HG02623 (cell line): ENCODE data around the gene ADAMTS20.
A peak's percentile ranks its signal among the peaks of the same experiment; 100 is the strongest.

ENCODE experiments used
- ATAC-seq: cut with Tn5 transposase; IDR thresholded peaks from one replicate; pipeline ENCODE4 v1.9.1; 2021; ENCODE audit warnings: moderate library complexity; ENCODE audit not compliant: unreplicated experiment

The ADAMTS20 gene

DNA sequence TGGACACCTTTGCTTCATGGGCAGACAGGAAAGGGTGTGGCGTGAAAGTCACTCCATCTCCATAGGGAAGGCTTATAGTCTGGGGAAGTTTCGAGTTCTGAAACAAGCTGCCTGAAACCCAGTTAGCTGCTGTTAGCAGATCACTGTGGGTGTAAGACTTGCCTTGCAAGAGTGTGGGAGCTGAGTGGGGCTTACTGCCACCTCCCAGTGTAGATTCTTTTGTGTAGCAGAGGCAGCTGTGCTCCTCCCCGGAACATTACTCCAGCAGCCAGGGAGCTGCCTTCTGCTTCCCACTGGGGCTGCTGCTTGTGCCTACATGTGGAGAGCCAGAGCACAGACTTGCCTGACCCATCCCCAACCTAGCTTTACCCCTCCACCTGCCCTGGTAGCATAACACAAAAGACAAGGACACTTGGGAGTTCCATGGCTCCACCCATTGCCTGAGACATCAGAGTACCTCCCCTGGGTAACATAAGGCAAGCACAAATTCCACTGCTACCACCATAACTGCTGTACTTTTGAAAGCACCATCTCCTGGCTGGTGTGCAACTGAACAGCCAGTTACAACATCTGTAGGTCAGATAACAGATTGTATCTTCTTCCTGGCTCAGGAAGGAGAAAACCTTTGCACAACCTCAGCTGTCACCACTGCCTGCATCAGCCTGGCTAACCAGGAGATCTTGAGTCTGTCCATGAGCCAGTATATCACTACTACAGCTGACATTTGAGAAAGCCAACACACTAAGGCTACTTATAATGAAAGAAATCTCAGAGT, 69.5 kb downstream of the ADAMTS20 start:
- no peak for ATAC-seq

DNA sequence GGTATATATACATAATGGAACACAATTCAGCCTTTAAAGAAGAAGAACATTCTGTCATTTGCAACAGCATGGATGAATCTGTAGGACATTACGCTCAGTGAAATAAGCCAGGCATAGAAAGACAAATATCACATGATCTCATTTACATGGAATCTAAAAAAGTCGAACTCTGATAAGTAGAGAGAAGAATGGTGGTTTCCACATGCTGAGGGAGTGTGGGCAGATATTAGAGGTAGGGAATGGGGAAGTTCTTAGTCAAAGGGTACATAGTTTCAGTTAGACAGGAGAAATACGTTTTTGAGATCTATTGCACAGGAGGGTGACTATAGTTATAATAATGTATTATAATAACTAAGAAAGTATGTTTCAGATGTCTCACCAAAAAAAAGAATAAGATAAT, 71.4 kb downstream of the ADAMTS20 start:
- no peak for ATAC-seq

DNA sequence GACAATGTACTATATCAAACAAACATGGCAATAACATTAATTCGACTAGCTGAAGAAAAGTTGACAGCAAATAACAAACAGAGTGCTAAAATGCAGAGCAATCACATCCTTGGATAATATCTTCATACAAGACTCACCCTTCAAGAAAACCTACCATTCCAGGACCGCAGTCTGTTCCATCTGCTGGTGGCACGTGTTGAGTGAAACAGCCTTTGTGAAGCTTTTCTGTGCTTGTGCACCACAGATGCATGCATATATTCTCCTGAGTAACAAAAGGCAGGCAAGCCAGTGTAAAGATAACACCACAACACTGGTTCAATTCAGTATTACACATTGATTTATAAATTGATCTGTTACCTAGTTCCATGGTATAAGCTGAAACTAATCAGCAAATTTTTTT, 89.3 kb downstream of the ADAMTS20 start:
- no peak for ATAC-seq

DNA sequence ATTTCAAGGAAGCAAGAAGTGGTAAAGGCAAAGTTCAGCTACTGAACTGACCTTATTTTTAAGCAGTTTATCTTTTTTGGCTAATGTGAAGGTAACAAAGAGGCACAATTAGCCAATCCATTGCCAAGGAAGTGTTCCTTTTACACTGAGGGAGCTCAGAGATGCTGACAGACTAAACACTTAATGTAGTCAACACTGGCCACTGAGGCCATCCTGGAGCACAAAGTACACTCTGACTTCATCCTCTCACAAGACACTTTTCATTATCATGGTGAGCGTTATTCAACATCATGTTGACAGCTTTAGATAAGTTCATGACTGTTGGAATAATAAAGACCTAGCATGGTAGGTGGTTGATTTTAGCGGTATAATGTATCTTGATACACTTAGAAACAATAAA, 89.9 kb downstream of the ADAMTS20 start:
- no peak for ATAC-seq

DNA sequence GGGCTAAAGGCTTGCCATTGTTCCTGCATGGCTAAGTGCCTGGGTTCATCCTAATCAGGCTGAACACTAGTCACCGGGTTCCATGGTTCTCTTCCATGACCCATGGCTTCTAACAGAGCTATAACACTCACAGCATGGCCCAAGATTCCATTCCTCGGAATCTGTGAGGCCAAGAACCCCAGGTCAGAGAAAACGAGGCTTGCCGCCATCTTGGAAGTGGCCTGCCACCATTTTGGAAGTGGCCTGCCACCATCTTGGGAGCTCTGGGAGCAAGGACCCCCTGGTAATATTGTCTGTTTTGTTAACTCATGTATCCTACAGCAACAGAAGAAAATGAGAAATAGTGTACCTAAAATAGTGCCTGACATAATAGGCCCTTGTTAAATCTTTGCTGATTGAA, 92.7 kb downstream of the ADAMTS20 start:
- no peak for ATAC-seq

DNA sequence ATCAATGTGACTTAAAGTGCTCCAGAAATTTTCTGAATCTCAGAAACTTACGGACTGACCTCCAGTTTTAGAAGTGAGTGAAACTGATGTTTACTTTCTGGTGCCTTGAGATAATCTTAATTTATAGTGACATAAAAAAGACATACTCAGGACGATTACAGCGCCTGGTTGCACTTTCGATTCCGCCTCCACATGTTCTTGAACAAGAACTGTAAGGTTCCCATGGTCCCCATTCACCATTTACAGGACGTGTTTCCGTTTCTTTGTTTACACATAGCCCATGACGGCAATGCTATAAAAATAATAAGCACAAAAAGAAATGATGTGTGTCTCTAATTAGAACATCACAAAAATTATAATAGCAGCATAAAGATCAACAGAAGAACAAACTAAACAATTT, 98.2 kb downstream of the ADAMTS20 start:
- no peak for ATAC-seq

DNA sequence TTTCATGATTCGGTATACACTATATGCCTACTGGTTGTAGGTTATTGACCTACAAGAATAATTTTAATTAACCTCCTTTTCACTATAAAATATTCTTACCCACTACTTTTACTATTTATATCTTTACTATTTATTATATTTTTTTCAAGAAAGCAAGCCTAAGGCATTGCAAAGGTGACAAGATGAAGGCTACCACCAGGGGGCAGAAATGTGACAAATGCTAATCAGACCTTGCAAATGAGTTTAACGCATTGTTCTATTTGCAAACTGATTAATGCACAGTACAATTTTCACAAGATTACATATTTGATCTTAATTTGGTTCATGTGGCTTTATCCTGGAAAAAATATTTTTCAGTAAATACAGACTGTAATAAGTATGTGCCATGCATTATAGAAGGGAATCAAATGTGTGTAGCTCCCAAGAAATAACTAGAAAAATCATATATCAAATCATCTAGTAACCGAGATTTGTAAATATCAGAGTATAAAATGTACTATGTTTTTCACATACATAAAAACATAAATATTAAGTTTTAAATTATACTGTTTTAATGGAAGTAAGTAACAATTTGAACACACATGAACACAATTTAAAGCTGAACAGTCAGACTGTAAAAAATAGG, 107.0 kb downstream of the ADAMTS20 start:
- no peak for ATAC-seq

DNA sequence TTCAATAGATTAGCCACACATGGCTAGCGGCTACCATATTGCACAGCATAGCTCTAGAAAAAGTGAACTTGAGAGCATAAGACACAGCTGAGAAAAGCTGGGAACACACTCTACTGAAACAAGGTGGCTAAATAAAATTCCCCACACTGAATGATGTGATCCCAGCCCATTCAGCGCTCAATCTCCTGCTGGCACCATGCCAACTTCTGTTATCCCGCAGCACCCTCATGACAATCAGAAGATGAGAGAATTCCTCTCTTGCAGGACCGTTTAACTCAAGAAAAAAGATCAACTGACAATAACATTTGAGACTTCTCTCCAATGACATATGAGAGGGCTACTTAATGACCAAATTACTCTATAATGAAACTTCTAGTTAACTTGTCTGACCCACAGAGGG, 115.4 kb downstream of the ADAMTS20 start:
- ATAC-seq = no peak

DNA sequence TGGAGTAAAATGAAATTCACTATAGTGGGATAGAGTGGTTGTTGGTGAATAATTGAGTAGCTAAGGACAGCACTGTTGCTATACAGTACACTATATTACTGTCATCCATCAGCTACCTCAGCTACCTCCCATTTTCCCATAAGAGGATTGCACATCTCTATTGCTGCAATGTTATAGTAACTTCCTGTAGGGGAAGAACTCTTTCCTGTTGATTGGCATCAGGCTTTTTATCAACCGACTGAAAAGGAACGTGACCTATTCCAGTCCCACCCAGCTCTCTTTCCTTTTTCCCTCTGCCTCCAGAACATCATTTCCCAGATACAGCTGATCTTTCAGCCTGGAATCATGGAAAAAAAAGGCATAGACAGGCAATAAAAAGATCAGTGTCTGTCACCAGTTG, 117.4 kb downstream of the ADAMTS20 start:
- ATAC-seq = no peak

DNA sequence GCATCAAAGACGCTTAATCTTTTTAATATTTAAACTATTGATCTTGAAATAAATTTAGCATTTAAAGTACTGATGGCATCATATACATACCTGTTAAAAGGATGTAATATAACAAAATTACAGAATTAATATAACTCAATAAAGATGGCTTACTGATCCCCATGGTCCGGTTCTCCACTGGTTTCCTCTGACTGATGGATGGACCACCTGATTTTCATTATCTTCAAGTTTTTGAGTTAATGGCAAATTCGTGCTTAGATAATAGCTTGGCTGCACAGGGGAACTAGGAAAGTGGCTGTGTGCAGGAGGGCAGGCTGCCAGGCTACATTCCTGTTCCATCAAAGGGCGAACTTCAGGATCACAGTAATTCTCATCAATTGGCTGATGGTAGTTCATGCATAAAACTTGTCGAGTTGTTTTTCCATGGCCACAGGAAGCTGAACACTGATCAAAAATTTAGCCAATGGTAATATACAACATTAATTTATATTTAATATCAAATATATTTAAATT, 123.9 kb downstream of the ADAMTS20 start:
- no peak for ATAC-seq

DNA sequence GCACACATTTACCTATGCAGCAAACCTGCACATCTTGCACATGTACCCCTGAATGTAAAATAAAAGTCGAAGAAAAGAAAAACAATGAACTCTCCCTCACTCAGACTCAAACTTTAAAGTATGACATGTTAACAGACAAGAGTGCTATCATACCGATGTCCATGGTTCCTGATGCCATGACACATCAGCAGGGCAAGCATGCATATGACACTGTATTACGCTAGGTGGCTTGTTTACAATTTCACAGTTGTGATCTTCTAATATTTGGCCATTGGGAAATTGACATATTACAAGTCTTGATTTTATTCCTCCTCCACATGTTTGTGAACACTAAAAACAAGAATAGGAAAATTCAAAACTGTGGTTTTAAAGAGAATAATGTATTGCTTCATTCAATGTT, 126.6 kb downstream of the ADAMTS20 start:
- ATAC-seq = no peak

DNA sequence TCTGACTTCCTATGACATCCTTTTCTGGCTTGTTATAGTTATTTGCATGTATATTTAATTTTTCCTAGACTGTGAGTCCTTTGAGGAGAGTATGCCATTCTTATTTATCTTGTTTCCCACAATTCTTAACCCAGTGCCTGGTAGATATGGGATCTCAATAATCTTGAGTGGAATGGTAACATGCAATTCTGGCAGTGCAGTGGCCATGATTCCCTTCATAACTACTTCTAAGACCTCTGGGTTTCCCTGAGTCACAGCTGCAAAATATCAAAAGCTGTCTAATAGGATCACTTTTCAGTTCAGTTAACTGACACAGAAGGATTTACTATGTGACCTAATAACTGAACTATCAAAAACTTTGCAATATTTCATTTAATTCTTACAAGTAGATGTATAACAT, 135.0 kb downstream of the ADAMTS20 start:
- no peak for ATAC-seq

DNA sequence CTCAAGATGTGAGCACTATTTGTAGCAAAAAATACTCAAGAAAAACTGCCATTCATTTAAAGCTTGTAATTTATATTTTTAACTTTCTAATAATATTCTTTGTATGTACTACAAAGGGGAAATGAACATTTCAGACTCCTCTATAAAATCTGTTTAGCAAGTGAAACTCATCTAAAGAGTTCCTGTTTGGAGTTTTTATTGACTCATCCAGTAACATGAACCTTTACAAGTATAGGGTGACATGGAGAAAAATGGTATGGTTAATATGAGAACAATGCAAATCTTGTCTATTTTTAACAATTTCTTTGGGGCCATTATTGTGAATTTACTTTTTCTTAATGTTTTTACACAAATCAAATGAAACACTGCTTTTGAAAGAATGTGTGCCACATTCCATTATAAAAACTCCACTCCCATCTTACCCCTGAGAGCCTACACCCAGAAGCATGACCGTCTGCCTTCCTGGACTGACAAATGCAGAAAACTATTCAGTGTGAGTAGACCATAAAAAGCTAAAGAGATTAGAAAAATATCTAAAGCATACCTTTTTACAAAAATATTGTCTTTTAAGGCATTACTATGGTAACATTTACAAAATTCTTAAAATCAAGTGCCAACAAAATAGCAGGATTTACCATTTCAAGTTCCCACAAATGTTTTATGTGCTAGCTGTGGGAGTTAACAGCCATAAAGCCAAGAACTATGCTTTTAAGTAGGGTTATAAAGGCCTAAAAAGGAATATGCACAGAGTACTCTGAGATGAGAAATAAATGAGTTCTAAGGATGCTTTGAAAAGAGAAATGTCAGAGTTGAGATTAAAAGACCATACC, 144.0 kb downstream of the ADAMTS20 start:
- peak; percentile 88 for ATAC-seq

DNA sequence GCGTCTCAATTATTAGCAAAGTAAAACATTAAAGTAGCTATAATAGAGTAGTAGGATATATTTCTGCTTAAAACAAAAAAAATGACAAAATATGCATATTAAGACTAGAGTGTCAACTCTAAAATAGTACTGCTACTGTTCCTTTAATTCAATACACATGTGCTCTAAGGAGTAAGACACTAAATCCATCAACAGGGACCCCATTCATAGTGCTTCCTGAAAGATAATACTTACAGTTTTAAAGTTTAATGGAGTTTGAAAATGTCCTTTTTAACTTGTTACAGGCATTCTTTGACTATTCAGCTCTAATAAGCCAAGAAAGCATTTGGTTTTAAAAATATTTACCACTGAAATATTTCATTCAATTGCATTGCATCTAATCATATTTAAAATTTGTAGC, 145.2 kb downstream of the ADAMTS20 start:
- no peak for ATAC-seq

DNA sequence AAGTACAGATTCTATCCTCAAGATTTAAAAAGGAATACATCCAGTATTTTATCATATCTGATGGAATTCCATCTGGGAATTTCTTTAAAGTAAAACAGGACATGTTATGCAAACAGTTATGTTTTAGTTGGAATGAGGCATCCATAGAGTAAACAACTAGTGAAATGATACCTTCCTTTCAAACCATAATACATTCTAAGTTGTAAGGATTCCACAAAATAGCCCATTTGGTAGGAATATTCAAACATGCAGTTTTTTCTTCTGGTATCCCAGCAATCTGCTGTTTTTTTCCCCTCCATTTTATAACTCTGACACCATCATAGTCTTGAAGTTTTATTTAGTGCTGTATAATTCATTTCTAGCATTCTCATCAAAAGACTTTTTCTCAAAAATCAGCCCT, 149.6 kb downstream of the ADAMTS20 start:
- no peak for ATAC-seq

DNA sequence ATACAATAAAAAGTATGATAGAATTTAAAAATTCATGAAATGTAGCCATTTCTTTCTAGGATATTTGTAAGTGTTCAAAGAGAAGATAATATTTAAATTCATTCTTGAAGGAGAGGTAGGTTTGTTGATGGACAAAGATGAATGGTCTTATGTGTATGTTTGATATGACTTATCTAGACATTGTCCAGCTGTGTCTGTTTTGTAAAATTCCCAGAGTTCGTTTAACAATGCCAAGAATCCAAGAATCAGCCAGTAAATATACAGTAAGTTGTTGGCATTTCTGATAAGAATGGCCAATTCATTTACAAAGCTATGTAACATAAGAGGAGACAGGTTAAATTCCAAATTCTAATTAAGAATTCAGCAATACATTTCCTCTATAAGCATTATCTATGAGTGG, 150.9 kb downstream of the ADAMTS20 start:
- no peak for ATAC-seq

DNA sequence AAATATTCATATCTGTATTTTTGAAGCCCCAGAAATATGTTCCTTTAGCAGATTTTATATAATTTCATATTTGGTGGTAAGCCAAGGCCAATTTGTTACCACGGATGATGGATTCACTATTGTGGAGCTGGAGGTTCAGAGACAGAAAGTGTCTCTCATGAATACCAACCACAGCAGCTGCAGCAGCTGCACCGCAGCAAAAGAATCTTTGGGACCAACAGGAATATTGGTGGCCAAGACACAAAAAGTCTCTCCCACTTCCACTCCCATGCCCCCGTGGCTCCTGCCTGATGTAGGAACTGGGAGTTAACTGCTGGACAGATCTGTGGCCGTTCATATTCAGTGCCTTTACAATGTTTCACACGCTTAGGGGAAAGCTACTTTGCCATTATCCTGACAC, 155.3 kb downstream of the ADAMTS20 start:
- no peak for ATAC-seq

DNA sequence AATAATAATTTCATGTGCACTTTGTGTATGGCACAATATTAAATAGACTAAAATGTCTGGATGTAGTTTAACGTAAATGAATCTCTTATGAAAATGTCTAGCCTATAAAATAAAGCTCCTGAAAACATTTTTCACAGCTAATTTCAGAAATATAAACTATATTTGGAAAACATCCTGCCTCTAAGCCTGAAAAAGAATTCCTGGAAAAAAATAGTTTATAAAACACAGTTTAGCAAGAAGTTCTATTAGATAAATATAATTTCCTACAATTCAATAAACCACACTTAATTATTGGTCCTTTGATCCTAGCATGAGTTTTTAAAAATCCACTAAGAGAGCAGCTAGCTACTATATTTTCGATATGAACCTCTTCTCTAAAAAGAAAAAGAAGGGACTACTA, 159.9 kb downstream of the ADAMTS20 start:
- no peak for ATAC-seq

DNA sequence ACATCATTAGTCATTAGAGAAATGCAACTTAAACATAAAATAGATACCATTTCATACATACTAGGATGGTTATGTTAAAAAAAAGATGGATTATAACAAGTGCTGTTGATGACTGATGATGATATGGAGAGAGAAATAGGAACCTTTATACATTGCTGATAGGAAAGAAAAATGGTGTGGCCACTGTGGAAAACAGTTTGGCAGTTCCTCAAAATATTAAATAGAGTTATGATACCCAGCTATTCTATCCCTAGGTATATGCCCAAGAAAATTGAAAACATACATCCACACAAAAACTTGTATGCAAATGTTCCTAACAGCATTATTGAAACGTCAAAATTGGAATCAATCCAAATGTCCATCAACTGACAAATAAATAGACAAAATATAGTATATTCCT, 170.1 kb downstream of the ADAMTS20 start:
- ATAC-seq = no peak

DNA sequence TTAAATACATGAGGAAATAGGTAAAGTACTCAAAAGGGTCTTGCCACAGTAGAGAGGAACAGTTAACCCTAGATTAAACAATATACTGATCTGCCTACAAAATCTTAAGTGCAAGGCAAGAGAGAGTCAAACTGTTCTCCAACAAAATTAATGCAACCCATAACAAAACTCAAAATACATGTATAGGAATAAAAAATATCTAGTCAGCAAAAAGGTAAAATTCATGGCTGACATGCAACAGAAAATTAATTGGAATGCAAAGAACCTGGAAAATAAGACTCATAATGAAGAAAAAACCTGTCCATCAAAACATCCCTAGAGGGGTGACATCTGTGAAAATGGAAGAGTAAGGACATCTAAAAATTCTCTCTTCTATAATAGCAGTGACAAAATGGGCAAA, 173.6 kb downstream of the ADAMTS20 start:
- no peak for ATAC-seq

DNA sequence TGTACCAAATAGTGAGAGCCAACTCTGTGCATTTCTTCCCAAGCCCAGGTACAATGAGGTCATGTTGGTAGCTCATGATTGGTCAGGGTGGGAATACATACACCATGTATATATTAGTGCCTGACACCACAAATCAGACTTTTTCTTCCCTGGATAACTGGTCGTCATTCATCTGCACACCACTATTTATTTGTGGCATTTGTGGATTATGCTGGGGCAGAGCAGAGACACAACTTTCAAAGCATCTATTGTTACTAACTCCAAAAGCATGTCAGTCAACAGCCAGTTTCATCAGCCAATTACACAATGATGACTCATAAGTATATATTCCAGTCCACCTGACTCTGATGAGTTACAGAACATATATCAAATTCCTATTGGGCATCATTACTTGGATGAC, 181.7 kb downstream of the ADAMTS20 start:
- ATAC-seq = no peak
